Kidney glomerular epithelial cell (primary cell): ENCODE measurements around the gene MEAK7.

Source experiments
- DNase-seq: peaks from one replicate; lab custom pipeline; 2025; lab: John Stamatoyannopoulos, UW

The MEAK7 gene

DNA sequence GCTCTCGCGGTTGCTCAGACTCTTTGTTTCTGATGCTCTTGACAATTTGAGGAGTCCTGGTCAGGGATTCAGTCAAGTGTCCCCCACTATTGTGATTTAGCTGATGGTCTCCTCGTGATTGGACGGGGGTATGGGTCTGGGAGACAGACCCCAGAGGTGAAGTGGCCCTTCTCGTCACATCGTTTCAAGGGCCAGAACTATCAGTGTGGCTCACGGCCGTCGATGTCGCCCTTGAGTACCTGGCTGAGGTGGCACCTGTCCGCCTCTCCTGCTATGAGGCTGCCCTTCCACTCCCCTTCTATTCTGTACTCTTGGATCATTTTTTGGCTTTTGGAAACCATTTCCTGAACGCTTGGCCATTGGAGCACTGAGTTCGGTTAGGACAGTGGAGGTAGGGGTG lies 7.4 kb upstream of the MEAK7 start:
- DNase-seq: no peak

DNA sequence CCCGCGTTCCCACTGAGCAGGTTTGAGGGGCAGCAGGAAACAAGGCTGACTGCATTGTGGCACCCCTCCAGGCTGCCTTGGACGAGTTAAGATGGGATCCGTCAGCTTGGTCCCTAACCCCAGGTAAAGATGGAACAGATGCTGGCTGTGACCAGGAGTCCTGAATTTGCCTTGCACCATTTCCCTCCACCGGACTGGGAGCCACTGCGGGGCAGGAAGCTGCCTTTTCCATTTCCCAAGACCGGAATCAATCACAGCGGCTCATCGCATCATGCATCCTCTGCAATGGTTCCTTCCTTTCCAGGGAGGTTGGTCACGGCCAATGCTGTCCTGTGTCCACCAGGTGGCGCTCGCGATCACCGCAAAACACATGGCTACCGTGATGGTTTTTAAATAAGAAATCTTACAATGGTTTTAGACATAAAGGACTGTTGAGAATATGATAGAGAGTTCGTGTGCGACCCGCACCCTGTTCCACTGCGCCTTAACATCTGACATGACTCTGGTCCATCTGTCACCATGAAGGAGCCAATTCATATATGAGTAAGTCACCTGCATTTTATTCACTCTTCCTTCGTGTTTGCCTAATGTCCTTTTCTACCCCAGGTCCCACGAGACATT lies 6.8 kb upstream of the MEAK7 start:
- DNase-seq: peak; percentile 77

DNA sequence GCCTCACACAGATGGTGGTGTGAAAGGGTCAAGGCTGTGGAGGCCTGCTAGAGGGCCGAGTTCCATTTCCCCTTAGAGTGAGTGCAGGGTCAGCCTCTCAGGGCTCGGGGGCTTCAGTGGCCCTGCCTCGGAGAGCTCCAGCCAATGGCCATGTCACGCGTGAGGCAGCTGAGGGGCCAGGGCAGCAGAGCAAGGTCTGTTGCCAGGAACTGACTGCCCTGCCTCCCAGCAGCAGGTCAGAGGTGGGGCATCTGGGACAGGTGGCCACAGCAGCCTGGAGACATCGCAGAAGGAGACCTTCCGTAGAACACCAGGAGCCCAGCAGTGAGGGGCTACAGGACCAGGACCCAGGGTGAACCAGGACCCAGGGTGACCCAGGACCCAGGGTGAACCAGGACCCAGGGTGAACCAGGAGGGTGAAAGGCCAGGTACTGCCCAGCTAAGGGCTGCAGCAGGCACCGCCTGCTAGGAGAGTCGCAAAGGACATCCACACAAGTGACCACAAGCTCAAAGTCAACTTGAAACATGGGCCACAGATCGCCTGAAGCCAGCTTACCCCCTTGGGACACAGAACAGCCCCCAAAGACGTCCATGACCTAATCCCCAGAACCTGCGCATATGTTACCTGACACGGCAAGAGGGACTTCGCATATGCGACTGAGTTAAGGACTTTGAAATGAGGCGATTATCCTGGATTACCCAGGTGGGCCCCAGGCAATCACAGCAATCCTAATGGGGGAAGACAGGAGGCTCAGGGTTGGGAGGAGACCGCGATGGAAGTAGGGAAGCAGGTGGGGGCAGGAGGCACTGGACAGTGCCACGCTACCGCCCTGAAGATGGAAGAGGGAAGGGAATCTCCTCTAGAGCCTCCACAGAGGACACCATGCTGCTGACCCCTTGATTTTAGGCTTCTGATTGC lies 4.8 kb upstream of the MEAK7 start:
- no peak for DNase-seq

DNA sequence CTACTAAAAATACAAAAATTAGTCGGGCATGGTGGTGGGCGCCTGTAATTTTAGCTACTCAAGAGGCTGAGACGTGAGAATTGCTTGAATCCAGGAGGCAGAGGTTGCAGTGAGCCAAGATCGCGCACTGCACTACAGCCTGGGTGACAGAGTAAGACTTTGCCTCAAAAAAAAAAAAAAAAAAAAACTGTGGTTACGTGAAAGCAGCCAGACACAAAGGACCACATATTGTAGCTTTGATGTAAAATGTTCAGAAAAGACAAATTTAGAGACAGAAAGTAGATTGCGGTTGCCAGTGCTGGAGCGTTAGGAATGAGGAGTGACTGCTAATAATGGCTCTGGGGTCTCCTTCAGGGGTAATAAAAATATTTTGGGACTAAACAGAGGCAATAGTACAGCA lies 4.0 kb upstream of the MEAK7 start:
- DNase-seq: no peak

DNA sequence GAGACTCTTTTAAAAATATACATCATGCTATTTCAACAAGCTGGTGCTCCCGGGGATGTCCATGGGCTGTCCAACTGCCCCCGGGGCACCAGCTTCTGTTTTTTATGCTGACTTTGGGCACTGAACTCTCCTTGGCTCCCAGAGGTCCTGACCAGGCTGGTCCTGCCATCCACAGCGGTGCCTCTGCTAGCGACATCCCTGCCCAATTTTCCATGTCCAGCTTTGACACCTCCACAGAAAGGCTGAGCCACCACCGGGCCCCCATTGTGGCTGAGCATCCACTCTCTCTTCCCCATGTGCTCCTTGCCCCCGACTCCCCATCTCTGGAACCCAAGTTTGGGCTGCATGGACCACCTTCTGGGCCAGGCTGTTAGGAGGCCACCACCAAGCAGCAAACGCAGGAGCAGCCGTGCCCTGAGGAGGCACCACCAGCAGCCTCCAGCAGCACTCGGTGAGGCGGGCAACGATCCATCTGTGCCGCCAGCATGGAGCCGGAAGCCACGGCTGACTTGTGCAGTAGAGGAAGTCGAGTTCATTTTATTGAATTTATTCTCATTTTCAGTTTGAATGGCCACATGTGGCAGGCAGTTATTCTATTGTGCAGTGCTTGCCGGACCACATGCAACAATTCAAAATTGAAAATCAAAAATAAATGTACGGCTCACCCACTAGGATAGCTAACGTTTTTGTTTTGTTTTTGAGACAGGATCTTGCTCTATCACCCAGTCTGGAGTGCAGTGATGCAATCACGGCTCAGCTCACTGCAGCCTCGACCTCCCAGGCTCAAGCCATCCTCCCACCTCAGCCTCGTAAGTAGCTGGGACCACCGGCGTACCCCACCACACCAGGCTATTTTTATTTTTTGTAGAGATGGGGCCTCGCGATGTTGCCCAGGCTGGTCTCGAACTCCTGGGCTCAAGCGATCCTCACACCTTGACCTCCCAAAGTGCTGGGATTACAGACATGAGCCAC lies 2.8 kb upstream of the MEAK7 start:
- no peak for DNase-seq

DNA sequence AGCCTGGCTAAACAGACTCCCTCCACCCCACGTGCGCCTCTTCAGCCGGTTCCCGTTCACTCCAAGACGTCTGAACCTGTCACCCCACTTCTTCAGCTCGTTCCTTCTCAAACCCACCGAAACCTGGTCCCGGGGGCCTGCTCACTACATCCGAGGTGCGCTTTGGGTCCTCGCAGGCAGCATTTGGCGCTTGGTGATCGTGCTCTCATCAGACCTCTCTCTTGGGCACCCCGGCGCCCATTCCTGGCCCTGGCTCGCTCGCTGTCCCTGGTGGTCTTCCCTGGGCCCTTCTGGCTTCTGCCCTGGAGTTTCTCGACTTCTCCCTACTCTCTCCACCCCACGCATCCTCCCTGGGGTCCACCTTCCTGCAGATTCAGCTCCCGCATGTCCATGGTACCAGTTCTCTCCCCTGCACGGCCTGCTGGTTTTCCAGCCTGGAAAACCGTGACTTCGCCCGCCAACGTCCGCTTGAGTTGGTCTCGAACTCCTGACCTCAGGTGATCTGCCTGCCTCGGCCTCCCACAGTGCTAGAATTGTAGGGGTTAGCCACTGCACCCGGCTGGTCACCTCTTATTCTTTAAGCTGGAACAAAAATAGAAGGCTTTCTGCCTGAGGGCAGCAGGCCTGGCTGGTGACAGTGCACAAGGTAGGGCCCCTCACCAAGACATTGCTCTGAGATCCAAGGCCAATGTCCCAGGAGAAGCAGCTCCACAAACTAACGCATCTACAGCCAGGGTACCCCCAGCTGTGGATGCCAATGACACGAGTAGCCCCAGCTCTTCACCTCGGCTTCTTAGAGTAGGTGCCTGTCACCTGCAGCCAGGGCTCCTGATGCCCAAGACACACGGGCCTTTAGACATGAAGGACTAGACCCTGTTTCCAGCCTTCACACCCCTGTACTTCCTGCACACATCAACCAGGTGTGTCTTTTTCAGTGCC lies 1.1 kb upstream of the MEAK7 start:
- DNase-seq: no peak

DNA sequence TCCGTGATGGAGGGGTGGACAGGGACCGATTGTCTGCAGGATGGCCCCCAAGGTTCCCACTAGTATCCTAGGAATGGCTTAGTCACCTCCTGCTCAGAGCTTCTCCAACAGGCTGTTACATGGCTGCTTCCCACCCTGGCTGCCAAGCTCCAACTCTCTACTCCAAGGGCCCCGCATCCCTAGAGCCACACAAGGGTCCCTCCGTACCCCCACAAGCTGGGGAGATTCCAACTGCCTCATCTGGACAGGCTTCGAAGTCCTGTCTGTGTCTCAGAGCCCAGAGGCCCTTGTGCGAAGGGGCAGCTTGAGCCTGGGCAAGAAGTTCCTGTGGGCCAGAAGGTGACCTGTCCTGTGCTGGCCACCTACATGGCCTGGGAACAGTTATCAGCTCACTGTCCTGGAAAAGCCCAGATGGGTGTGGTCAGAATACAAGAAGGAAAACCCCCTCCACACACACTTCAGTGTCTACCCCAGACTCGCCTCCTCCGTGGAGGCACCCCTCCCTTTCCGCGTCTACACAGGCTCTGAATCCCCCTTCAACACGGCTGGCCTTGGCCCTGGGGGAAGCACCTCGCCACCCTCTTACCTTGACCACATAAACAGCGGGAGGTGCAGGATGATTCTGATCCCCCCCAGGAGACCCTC lies 586 bp downstream of the MEAK7 start:
- DNase-seq: no peak

DNA sequence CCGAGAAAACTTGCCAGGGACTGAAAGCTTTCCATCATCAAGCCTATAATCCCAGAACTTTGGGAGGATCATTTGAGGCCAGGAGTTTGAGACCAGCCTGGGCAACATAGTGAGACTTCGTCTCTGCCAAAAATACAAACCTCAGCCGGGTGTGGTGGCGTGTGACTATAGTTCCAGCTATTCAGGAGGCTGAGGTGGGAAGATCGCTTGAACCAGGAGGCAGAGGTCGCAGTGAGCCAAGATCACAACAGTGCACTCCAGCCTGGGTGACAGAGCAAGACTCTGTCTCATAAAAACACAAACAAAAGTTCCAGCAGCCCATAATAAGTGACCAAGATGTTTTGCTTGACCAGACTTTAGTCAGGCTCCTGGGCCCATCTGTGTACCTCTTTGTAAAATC lies 1.9 kb downstream of the MEAK7 start:
- DNase-seq: no peak

DNA sequence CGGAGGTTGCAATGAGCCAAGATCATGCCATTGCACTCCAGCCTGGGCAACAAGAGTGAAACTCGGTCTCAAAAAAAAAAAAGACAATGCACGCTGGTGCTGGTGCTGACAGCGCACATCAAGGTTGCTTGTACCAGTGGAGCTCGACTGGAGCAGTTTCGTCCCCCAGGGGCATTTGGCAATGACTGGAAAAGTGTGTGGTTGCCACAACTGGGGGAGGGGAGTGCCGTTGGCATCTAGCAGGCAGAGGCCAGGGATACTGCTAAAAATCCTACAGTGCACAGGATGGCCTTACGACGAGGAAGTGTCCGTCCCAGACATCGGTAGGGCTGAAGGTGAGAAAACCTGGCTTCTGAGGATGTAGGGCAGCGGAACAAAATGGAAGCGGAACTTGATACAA lies 2.4 kb downstream of the MEAK7 start:
- DNase-seq: no peak

DNA sequence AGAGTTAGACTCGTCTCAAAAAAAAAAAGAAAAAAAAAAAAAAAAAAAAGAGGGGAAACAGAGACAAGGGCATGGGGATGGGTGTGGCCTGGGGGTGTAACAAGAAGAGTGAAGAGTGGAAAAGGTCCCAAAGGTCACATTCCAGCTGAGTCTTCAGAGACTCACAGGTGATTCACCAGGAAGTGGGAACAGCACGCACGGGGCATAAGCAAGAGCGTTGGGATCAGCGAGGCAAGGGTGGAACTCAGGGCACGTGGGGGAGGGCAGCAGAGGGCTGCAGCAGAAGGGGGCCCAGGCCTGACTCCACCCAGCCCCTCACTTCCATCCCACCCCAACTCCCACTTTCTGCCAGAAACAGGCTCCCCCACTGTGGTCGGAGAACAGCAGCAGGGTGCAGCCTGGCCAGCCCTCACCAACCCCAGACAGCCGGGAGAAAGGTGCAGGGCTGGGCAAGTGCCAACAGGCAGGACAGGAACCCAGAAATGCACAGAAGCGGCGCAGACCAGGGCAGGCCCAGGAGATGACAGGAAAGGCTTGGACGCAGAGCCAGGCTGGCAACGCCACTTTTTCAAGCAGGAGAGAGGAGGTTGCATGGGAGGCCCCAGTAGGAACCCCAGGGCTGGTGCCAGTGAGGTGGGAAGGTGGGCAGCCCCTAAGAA lies 3.3 kb downstream of the MEAK7 start:
- DNase-seq: peak; percentile 52

DNA sequence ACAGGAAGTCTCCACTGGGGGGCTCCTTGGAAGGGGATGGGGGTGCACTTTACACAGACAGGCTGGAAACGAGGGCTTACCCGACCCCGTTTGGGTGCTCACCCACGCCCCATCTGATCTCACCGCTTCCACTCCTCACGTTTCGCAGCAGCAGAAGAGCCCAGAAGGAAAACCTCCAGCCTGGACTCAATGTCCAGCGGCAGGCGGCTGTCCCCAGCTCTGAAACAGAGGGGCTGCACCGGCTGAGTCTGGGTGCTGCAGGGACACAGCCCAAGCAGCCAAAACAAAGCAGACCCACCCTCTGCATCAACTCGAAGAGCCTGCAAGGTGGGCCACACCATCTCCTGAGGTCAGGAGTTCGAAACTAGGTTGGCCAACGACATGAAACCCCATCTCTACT lies 3.9 kb downstream of the MEAK7 start:
- no peak for DNase-seq

DNA sequence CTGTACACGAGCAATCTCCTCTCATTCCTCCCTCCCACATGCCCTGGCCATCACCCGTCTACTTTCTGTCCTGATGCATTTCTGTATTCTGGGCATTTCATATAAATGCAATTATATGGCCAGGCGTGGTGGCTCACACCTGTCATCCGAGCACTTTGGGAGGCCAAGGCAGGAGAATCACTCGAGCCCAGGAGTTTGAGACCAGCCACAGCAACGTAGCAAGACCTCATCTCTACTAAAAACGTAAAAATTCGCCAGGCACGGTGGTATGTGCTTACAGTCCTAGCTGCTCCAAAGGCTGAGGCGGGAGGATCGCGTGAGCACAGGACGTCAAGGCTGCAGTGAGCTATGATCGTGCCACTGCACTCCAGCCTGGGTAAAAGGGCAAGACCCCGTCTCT lies 4.8 kb downstream of the MEAK7 start:
- no peak for DNase-seq

DNA sequence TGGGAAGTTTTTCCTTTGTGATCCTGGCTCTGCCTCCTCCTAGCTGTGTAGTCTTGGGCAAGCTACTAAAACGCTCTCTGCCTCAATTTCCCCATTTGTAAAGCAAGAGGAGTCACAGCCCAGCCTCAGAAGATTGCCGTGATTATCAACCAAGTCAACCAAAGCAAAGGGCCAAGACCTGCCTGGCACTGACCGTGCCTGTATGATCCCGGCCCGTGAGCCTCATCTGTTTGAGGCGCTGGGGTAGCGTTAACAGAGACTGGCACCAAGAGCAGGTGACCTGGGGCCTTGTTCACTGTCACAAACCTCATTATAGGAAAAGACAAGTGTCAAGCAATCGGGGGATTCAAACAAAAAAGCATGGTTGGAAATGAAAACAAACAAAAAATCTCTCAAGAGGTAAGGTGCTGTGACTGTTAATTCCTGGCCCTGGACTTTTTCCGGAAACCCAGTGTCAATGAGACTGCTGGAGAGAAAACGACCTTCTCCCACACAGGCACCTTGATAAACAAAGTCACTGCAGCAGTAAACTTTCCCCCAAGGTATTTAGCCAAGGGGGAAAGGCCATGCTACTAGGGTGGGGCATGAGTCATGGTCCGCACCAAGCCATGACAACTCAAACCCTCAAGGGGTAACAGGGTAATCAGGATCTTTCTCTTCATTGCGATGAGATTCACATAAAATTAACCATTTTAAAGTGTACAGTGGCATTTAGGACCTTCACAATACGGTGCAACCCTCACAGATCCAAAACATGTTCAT lies 5.4 kb downstream of the MEAK7 start:
- no peak for DNase-seq

DNA sequence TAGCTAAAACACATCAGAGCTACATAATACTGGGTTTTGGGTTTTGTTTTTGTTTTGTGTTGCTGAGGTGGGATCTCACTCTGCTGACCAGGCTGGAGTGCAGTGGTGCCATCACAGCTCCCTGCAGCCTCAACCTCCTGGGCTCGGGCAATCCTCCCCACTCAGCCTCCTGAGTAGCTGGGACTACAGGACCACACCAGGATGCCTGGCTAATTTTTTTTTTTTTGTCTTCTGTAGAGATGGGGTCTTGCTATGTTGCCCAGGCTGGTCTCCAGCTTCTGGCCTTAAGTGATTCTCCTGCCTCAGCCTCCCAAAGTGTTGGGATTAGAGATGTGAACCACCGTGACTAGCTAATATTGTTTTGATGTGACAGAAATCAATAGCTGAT lies 6.2 kb downstream of the MEAK7 start:
- DNase-seq: no peak

DNA sequence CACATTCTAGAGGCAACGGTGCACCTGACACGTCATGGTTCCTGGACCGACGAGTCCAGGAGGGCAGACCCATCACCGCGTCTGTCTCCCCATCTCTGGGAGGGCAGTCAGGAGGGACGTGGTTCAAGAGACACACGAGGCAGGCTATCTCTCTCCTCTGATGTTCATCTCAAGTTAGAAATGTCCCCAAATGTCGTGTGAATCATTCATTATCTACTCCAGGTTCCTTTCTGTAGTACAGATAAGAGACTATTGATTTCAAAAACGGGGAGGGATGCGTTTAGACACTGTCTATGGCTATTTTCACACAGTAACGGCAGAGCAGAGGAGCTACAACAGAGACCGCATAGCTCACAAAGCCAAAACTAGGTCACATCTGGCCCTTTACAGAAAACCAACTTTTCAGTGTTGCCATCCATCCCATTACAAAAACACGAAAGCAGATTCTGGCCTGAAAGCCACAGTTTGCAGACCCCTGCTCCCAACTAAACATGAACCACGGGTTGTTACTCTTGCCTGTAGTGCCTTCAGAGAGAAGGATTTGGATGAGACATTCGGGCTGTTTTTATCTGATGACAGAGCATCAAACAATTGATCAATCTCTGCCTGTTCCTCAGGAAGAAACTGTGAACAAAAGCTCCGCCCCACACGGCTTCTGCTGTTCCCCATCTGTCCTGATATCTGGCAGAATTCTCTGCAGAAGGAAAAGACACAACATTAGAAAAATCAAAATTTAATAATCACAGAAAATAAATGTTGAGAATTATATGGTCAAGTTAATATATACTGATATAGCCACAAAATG lies 6.8 kb downstream of the MEAK7 start:
- DNase-seq: no peak

DNA sequence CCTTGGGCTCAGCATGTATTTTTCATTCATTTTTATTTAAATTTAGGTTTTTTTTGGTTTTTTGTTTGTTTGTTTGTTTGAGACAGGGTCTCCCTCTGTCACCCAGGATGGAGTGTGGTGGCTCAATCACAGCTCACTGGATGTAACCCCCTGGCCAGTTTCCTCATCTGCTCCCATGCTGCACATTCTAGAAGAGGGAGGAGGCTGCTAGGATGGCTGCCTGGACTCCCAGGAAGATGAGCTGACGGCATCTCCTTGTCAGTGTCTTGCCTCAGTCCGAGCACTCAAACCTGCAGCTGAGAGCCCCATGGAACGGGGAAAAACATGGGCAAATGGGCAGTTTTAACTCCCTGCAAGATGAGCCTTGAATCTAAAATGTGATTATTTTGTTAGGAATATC lies 7.5 kb downstream of the MEAK7 start:
- no peak for DNase-seq

DNA sequence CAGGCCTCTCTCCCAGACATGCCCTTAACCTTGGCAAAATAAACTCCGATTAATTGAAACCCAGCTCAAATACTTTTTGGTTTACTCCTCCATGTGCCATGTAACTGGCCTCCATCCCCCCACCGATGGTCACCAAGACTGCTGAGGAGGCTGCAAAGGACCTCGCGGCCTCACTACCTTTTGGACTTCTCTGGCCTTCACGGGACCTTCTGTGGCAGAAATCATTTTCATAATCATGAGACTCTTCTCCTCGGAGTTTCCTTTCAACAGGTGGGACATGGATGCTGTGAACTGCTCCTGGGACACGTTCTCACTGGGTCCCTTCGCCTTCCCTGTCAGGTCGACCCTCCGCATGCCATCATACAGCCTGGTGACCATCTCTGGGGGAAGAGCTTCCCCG lies 9.0 kb downstream of the MEAK7 start:
- no peak for DNase-seq

DNA sequence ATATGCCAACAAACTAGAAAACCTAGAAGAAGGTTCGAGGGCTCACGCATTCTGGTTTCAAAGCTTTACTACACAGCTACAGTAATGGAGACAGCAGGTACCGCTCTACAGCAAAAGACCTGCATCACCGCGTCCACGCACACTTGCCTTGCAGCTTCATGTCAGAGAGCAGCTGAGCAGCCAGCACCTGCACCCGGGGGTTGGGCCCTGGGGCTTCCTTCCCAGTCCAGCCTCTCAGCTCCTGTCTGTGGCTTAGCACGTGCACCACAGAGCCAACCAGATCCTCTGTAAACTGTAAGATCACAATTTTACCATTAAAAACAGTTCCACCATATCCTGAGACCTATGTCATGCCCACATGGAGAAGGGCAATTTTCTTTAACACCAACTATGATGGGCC lies 15.3 kb downstream of the MEAK7 start:
- DNase-seq: no peak

DNA sequence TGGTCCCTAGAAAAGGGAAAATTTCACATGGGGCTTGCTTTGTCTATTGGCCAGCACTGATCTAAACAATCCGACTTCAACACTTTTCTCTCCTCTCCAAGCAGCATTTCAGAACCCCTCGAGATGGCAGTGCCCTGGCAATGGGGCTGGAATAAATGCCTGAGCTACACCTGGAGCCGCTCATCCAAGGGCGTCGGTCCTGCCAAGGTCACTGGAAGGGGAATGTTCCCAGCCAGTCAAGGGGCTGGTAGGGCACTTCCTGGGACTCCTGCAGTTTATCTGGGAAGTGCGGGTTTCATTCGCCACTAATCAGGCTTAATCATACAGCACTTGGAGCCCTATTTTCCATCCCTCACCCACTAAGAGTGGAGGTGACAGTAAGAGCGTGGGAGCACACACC lies 17.1 kb downstream of the MEAK7 start:
- DNase-seq: no peak
